Progenitor cell of endocrine pancreas (in vitro differentiated cells): ENCODE data around the gene SHE. TPM values are rescaled to one million over a fixed set of nuclear protein-coding genes. Genes with fewer than 3 reads are reported as not detected.

Experiments used
- DNase-seq: peaks from one replicate; pipeline ENCODE4 v3.0.0; 2021; ENCODE audit warnings: low spot score; ENCODE audit not compliant: unreplicated experiment
- H3K27ac Mint-ChIP-seq: 2 replicates; pipeline ENCODE4 v1.8.0; 2021; ENCODE audit warnings: mild to moderate bottlenecking, moderate library complexity, mixed read lengths
- H3K27me3 Mint-ChIP-seq: 2 replicates; pipeline ENCODE4 v1.8.0; 2021; ENCODE audit warnings: mixed read lengths
- H3K36me3 Mint-ChIP-seq: 2 replicates; pipeline ENCODE4 v1.8.0; 2022; ENCODE audit warnings: mixed read lengths; ENCODE audit not compliant: insufficient read depth
- H3K4me1 Mint-ChIP-seq: 2 replicates; pipeline ENCODE4 v1.8.0; 2021; ENCODE audit warnings: low read depth, mixed read lengths
- H3K4me3 Mint-ChIP-seq: 2 replicates; pipeline ENCODE4 v1.8.0; 2021; ENCODE audit warnings: low read depth, mild to moderate bottlenecking, moderate library complexity, mixed read lengths
- H3K9me3 Mint-ChIP-seq: 2 replicates; pipeline ENCODE4 v1.8.0; 2021; ENCODE audit warnings: low read depth, mixed read lengths
- CTCF ChIP-seq: fragments of 200-600 bp; sonication (generic); IDR thresholded peaks from one replicate; pipeline ENCODE4 v1.5.0; 2021; ENCODE audit warnings: antibody characterized with exemption, mild to moderate bottlenecking; ENCODE audit not compliant: unreplicated experiment
- total RNA-seq: library from RNA; stranded (reverse); gene quantifications from 2 replicates; pipeline ENCODE4 v1.2.1, GENCODE V29; 2021

Gene SHE
- total RNA-seq, 1 donor from 2014 or later = not detected

- H3K9me3 Mint-ChIP-seq = no peaks in the 10 kb centered on the region
- no peaks in the 10 kb centered on the region for H3K4me1 Mint-ChIP-seq
- no peak overlapping the region for H3K27ac Mint-ChIP-seq
- no peak for TF ChIP-seq CTCF
- no peaks in the 10 kb centered on the region for H3K36me3 Mint-ChIP-seq
- DNase-seq = no peak
- no peak overlapping the region for H3K4me3 Mint-ChIP-seq
- peaks cover 5% of the 10 kb centered on the region for H3K27me3 Mint-ChIP-seq
Observed at GRCh38 chr1:154445040-154445472, 57.2 kb downstream of the SHE start.

- Mint-ChIP-seq H3K36me3 (no peaks in the 10 kb centered on the region), H3K9me3 (no peaks in the 10 kb centered on the region), H3K27ac (no peak overlapping the region), H3K4me3 (no peak overlapping the region), H3K27me3 (peaks cover 2% of the 10 kb centered on the region), H3K4me1 (peaks cover 5% of the 10 kb centered on the region)
- no peak for DNase-seq
- no peak for TF ChIP-seq CTCF
Observed at GRCh38 chr1:154443274-154444013, 58.8 kb downstream of the SHE start.

GRCh38 chr1:154442006-154442740 is 60.0 kb downstream of the SHE start:
- no peaks in the 10 kb centered on the region for H3K9me3 Mint-ChIP-seq
- TF ChIP-seq CTCF = peak; percentile 36
- no peak overlapping the region for H3K4me3 Mint-ChIP-seq
- no peak overlapping the region for H3K27ac Mint-ChIP-seq
- H3K4me1 Mint-ChIP-seq = peaks cover 5% of the 10 kb centered on the region
- no peaks in the 10 kb centered on the region for H3K36me3 Mint-ChIP-seq
- peaks cover 2% of the 10 kb centered on the region for H3K27me3 Mint-ChIP-seq
- no peak for DNase-seq

GRCh38 chr1:154441241-154441888 is 60.8 kb downstream of the SHE start:
- Mint-ChIP-seq H3K27ac (peak overlapping the region; percentile 31), H3K4me1 (peaks cover 5% of the 10 kb centered on the region), H3K4me3 (no peak overlapping the region), H3K36me3 (no peaks in the 10 kb centered on the region), H3K9me3 (no peaks in the 10 kb centered on the region), H3K27me3 (peaks cover 2% of the 10 kb centered on the region)
- no peak for TF ChIP-seq CTCF
- DNase-seq = no peak

- H3K4me3 Mint-ChIP-seq = no peak overlapping the region
- H3K9me3 Mint-ChIP-seq = no peaks in the 10 kb centered on the region
- no peaks in the 10 kb centered on the region for H3K36me3 Mint-ChIP-seq
- no peak for DNase-seq
- H3K27me3 Mint-ChIP-seq = peaks cover 2% of the 10 kb centered on the region
- TF ChIP-seq CTCF = no peak
- no peak overlapping the region for H3K27ac Mint-ChIP-seq
- peaks cover 5% of the 10 kb centered on the region for H3K4me1 Mint-ChIP-seq
Observed at GRCh38 chr1:154440036-154440804, 62.0 kb downstream of the SHE start.
